ENCODE results near the gene SF3B3. TPM values are rescaled to one million over a fixed set of nuclear protein-coding genes. Genes with fewer than 3 reads are reported as not detected.
"Not testable (repeated sequence)": the region's sequence is repeated elsewhere in the genome, so short reads cannot be mapped to it uniquely, and the experiment has no call there.

SF3B3 gene
- total RNA-seq, 1 donor from 2014 or later = 221 TPM

DNA sequence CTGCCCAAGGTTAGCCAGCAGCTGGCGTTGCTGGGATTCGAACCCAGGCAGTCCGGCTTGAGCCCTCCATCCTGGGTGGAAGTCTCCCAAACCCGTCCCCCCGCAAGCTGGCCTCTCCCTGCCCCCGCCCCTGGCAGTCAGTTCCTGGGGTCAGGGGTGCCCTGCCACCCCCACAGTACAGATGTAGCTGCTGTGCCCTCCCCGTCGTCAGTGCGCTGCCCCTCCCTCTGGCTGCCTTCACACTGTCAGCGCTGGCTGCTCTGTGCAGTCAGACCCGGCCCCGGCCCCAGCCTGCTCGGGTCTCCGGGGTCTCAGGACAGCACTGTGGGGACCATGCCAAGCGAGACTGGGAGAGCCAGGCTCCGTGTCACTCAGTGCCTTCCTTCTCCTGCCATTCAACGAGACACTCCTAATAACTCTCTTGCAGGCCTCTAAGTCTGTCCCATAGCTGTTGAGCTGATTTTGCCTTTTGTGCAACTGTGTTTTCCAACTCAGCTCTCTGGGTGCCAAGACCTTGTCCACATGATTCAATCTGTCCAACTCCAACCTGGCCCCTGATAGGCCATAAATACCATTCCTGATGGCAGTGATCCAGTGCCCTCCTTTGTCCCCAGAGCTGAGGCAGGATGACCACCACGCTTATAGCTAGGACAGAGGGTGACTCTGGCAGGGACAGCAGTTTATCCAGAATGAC is 67.3 kb downstream of the SF3B3 start:
- ATAC-seq = no peak

DNA sequence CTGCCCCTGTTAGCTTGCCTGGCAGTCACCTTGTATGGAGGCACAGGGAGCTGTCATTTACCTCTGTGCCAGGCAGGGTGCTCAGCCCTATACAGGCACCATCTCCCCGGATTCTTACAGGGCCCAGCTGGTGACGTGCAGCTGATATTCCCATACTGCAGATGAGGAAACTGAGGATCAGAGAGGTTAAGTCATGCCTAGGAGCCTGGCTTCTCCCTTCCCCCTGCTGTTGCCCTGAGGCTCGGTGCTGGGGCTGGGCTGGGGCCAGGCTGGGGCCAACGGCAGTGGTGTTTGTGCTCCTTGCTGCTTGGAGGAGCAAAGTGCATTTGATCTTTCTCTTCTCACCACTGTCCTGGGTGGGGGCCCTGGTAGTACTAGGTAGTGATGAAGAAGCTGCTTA is 68.0 kb downstream of the SF3B3 start:
- ATAC-seq = peak; percentile 16

DNA sequence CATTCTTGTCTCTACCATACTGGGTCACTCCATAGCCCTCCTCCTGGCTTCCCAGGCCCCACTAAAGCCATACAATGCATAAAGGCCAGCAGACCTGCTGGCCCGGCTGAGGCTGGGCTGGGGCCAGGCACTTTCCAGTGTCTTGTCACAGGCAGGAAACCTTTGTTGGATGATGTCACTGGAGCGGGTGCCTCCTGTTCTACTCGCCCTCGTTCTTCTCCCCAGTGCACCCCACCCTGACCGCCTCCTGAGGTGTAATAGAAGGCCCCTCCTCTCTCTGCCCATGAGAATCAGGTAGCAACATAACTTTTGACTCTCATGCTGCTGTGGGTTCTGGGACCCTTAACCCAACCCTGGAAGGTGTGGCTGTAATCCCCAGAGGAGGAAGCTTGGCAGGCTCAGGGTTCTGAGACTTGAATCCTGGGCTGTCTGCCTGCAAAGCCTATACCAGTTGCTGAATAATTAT is 68.5 kb downstream of the SF3B3 start:
- ATAC-seq = peak; percentile 83

DNA sequence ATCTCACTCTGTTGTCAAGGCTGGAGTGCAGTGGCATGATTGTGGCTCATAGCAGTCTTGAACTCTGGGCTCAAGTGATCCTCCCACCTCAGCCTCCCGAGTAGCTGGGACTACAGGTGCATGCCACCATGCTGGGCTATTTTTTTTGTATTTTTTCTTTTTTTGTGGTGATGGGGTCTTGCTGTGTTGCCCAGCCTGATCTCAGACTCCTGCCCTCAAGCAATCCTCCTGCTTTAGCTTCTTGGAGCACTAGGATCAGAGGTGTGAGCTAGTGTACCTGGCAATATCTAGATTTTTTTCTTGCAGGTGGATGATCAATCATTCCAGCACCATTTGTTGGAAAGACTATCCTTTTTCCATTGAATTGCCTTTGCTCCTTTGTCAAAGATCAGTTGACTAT is 69.9 kb downstream of the SF3B3 start:
- no peak for ATAC-seq

DNA sequence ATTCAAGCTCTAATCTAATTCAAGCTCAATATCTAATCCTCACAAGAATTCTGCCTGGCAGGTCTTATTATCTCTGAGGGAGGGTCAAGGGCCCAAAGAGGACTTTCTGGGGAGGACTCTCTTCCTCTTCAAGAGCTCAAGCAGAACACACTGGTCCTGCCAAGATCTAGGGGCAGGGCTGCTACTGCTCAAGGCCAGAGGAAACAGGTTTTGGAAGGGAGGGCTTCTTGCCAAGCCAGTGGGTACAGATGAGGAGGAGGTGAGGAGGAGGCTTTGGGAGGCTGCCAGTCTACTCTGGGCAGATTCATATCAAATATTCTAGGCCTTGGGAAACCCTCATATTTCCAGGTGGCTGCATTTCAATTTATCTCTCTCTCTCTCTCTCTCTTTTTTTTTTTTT is 71.0 kb downstream of the SF3B3 start:
- ATAC-seq = peak; percentile 60

DNA sequence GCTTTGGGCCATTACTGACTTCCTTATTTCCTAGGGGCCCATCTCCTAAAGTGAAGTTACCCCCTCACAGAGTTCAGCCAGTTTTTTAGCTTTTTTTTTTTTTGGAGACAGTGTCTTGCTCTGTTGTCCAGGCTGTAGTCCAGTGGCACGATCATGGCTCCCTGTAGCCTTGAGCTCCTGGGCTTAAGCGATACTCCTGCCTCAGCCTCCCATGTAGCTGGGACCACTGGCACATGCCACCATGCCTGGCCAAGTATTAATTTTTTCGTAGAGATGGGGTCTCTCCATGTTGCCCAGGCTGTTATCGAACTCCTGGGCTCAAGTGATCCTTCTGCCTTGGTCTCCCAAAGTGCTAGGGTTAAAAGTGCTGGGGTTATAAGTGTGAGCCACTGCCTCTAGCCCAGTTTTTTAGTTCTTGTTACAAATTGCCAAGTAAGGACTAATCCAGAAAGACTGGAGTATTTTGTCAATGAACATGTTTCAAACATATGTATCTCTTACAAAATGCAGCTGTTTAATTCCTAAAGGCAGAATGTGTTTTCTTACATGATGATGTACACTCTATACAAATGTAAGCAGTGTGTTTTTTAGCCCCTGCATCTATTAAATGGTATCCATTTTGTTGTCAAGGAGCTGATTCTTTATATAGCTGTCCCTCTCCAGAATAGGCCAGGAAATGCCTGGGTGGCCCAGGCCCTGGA is 73.7 kb downstream of the SF3B3 start:
- no peak for ATAC-seq

DNA sequence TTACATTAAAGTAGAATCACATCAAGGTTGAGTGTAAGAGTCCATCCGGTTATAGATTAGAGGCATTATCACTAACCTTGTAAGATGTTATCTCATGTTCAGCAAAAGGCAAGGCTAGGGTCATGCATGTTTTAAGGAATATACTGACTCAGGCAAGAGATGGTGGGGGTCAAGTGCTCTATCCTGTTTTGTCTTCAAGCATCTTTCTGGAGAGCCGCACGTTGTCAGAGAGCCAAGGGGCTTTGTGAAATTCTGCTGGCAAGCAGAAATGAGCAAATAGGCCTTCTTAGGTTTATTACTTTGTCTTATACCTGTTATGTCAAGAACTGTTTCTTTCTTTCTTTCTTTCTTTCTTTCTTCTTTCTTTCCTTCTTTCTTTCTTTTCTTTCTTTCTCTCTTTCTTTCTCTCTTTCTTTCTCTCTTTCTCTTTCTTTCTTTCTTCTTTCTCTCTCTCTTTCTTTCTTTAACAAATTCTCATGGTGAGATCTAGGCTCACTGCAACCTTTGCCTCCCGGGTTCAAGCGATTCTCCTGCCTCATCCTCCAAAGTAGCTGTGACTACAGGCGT is 75.4 kb downstream of the SF3B3 start:
- no peak for ATAC-seq

DNA sequence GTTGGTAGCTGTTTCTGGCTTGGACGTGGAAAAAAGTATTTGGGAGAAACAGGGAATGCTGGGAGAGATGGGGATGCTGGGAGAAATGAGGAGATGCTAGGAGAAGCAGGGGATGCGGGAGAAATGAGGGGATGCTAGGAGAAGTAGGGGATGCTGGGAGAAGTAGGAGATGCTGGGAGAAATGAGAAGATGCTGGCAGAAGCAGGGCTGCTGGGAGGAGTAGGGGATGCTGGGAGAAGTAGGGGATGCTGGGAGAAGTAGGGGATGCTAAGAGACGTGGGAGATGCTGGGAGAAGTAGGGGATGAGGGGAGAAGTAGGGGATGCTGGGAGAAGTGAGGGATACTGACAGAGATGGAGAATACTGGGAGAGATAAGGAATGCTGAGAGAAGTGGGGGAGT is 77.1 kb downstream of the SF3B3 start:
- no peak for ATAC-seq

DNA sequence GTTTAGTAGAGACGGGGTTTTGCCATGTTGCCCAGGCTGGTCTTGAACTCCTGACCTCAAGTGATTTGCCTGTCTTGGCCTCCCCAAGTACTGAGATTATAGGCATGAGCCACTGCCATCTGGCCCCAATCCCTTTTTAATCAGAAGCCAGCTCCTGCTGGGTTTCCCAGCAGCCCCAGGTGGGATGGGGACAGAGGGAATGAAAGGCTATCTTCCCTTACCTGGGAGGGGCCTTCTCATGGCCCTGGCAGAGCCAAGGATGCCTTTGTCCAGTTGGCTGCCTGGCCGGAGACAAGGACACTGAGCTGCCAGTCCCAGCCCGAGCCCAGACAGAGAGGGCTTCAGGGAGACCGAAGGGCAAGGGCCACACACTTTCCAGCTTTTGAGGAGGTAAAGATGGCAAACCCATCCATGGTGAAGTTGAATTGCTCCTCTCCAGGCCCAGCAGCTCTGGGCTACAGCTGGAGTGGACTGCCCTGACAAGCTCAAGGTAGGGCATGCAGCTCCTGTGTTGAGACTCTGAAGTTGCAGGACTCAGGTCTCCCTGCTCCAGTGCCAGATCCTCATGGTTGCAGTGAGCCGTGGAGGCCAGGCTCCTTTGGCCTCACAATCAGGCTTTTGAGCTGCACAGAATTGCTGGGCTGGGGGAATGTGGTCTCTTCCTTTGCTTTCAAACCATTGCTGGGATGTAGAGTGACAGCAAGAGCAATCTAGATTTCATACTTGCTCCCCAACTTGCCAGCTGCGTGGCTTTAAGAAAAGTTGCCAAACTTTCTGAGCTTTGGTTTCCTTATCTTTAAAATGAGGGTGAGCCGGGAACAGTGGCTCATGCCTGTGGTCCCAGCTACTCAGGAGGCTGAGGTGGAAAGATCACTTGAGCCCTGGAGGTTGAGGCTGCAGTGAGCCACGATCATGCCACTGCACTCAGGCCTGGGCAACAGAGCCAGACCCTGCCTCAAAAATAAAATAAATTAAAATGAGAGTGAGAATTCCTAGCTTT is 78.3 kb downstream of the SF3B3 start:
- ATAC-seq = no peak

DNA sequence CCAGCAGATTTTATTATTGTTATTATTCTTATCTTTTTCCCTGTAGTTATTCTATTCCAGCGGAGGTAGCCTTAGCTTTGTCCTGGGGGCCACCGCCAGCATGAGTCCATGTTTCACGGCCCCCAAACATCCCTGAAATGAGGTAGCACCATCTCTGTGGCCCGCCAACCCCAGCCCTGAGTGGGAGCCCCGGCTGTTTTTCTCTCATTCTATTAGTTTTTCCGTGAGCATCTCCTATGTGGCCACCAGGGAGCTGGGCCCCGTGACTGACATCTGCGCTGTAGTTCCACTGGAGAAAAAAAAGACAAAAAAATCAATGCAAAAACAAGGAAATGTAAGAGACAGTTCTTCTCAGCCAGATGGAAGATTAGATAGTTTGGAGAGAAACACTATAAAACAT is 79.2 kb downstream of the SF3B3 start:
- no peak for ATAC-seq

DNA sequence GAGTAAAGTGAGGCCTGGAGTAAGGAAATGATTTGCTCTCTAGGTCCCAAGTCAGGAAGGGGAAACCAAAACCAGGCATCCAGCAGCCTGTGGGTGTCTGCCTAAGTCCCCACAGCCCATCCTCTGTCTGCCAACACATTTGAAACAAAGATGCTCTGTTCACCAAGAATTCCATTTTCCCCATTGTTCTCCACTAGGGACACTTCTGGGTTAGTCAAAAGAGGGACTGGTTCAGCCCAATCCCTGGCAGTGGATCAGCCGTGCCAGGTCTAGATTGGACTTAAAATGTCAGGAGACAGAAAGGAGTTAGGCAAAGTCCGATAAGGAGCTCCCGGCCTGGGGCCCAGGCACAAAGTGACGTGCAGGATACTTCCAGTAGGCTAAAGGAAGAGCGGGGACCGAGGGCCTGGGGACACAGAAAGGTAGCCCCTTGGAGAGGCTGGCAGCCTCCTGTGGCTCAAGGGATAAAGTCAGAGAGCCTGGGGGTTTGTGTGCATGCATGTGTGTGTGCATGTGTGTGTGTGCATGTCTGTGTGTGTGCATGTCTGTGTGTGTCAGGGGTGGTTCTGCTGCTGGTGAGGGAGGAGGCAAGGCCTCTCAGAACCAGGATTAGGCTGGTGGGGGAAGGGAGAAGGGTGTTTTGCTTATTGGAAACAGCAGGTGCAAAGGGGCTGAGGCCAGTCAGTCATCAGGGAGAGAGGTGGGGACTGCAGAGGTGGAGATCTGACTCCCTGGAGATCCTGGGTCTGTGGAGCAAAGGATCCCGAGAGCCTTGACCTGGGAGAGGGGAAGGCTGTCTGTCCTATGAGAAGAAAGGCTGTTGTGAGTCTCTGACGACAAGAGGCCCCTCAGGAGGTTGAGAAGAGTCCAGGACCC is 81.0 kb downstream of the SF3B3 start:
- ATAC-seq = no peak

DNA sequence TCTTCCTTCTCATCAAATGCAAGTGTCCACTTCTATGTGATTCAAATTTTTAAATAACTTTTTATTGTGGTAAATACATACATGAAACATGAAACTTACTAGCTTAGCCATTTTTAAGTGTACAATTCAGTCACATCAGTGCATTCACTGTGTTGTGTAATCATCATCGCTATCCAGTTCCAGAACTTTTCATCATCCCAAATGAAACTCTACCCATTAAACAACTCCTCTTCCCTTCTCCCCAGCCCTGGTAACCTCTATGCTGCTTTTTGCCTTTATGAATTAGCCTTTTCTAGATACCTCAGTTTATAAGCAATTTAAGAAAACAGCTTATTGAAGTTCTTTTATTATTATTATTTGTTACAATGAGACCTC is 81.7 kb downstream of the SF3B3 start:
- ATAC-seq = no peak

DNA sequence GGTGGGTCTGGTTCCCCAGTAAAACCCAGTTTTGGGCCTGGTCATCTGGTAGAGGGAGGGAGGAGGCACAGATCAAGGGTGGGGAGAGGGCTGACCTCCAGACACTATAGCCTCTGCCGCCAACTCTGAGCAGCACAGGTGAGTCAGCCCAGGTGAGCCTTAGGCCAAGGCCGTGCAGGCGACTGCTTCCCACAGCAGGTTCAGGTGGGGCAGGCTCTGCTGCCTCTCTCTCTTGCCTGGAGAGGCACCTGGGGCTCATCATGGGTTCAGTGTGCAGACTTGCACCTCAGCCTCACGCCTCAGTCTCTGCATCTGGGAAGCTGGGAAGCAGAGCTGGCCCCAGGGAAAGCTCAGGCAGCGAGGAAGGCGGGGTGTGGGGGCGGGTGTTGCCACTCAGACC is 84.9 kb downstream of the SF3B3 start:
- peak; percentile 98 for ATAC-seq

DNA sequence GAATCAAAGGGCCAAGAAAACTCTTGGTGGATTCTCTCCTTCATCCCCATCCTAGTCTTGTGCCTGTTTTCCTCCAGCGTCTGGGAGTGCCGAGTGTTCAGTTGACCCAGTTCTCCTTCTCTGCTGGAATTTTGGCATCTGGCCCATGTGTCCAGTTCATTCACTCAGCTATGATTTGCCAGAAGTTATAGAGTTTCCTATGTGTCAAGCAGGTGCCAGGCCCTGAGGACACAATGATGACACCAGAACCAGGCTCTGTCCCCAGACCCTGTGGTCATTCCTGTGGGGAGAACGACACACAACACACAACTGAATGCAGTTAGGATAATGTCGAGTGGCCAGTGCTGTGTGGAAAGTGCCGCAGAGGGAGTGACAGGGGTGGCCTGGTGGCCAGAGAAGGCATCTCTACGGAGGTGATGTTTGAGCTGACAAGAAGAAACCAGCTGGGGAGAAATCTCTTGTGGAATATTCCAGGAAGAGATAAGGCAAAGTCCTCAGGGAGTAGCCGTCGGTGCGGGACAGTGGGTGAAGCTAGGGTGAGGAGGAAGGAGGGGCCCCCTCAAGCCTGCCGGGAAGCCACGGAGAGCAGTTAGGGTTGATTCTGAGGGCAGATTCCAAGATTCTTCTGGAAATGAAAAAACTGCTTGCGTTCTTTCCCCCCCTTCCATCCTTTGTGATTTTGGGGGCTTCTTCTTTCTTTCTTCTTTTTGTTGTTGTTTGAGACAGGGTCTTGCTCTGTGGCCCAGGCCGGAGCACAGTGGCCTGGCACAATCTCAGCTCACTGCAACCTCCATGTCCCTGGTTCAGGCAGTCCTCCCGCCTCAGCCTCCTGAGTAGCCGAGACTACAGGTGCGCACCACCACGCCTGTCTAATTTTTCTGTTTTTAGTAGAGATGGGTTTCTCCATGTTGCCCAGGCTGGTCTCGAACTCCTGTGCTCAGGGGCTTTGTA is 86.9 kb downstream of the SF3B3 start:
- ATAC-seq = no peak

DNA sequence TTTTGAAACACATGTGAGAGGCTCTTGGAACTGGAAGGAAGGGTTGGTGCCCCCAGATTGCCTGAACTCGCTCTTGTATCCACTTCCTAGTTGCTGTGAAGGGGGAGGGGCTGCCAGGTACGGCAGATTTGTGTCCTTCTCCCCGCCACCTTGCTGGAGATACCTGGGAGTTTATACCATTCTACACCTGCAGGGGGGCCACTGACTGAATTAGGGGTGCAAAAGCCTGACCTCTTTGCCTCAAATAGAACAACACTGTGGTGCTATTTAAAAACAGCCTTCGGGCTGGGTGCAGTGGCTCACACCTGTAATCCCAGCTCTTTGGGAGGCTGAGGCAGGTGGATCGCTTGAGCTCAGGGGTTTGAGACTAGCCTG is 87.6 kb downstream of the SF3B3 start:
- no peak for ATAC-seq

DNA sequence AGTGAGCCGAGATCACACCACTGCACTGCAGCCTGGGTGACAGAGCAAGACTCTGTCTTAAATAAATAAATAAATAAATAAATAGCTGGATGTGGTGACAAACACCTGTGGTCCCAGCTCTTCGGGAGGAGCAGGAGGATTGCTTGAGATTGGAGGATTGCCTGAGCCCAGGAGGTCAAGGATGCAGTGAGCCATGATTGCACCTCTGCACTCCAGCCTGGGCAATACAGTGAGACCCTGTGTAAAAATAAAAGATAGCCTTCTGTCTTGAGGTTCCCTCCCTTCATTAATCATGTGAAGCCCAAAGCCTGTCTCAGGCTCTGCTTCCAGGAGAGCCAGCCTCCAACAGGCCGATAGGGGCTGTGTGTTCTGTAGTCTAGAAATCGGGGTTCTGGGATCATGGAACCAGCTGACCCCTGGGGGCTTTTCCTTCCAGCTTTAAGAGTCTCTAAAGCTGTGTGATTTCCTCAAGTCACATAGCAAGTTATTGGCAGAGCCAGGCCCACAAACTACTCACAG is 88.2 kb downstream of the SF3B3 start:
- ATAC-seq = no peak

DNA sequence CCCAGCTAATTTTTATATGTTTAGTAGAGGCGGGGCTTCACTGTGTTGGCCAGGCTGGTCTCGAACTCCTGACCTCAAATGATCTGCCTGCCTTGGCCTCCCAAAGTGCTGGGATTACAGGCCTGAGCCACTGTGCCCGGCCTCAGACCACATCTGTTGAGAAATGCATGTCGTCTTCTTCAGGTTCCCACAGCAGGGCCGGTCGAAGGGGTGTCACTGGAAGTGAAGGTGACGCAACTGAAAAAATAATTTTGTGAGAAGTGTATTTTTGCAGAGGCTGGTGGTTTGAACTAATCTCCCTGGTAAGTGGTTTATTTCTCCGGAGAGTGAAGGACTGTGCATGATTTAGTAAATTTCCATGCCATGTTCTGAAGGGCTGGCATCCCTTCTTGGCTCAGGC is 89.3 kb downstream of the SF3B3 start:
- ATAC-seq = no peak

DNA sequence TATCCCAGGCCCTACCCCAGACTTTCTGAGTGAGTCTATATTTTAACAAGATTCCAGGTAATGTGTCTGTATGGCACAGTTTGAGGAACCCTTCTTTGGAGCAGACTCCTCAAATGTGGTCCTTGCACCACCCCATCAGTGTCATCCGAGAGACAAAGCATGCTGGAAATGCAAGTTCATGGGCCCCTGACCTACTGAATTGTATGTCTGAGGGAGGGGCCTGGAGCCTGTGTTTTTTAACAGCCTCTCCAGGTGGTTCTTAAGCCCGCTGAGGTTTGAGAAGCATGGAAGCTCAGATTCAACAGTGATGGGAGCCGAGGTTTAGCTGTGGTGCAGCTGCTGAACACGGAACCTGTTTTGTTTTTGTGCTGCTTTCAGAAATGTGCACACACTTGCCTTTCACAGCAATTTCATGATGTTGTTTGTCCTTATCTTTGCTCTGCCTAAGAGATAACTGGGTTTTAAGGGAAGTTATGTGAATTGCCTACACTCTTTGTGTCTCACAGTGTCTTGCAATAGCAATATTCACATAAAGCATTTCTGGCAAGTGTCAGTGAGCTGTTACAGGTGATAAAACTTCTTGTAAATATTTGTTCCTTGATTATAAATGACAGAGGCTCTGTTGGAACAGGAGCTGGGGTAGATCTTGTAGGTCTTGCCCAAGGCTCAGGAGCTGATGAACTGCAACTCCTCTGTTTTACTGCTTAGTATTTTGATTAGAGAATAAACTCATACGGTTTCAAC is 90.8 kb downstream of the SF3B3 start:
- no peak for ATAC-seq

DNA sequence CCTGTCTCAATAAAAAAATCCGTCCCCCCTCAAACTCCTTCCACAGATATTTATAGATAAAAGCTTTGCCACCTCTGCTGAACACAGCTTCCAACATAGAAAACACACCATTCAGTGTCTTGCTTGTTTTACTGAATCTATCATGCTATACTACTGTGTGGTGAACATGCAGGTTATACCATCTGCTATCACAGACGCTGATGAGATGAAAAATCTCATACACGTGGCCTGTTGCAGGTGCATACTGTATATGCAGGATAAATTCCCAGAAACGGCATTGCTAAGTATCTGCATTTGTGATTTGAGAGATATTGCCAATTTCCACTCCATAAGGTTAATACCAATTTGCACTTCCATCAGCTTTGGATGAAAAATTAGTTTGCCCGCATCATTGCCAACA is 92.3 kb downstream of the SF3B3 start:
- ATAC-seq = no peak

DNA sequence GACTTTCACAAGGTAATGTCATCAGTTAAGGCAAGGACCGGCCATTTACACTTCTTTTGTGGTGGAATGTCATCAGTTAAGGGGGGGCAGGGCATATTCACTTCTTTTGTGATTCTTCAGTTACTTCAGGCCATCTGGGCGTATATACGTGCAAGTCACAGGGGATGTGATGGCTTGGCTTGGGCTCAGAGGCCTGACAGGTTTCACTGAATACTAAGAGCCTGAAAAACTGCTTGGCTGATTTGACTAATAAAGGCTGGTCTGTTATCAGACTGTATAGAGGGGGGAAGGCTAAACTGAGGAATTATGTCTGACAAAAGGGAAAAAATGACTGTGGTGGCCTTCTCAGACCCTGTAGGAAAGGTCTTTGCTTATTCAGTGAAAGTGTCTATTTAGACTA is 98.2 kb downstream of the SF3B3 start:
- ATAC-seq = not testable (repeated sequence)
